ENCODE measurements around the gene PAMR1.

- TF ChIP-seq CTCF (IDR thresholded peaks at IDR 0.05; ENCODE audit: extremely low read depth in 1 of 2, insufficient read depth in 1 of 2, low read depth in 1 of 2, low read length in 2 of 2) (no peak), POLR2A (IDR thresholded peaks at IDR 0.05; ENCODE audit: low read depth, low read length) (no peak), MAX (IDR thresholded peaks at IDR 0.05; ENCODE audit: insufficient read depth, insufficient read length) (no peak), POLR2AphosphoS5 (IDR thresholded peaks at IDR 0.05; ENCODE audit: insufficient read depth, low read depth, low read length) (no peak), JUN (IDR thresholded peaks at IDR 0.05; ENCODE audit: borderline replicate concordance, insufficient read depth, insufficient read length, low read depth) (no peak), FOS (IDR thresholded peaks at IDR 0.05; ENCODE audit: borderline replicate concordance, insufficient read depth, low read length) (no peak)
These were observed 106.9 kb downstream of the PAMR1 start for GRCh38 chr11:35418282-35419183.
